Measurements from ENCODE around the gene GAPDHS.

GRCh38 chr19:35502751-35503150 lies 30.5 kb upstream of the GAPDHS start:
- TF ChIP-seq CTCF (IDR thresholded peaks at IDR 0.05) (no peak), POLR2A (IDR thresholded peaks at IDR 0.05) (no peak), EP300 (IDR thresholded peaks at IDR 0.05) (no peak)
